Activated B cell treated with CpG ODN at 0.5 μM for 24 hours (primary cell): ENCODE measurements around the gene CACNG3. TPM values are rescaled to one million over a fixed set of nuclear protein-coding genes. Genes with fewer than 3 reads are reported as not detected.

Source experiments
- ATAC-seq: fragments of 200-7000 bp; cut with Tn5 transposase; one replicate; pipeline ENCODE4 v1.10.0; 2021; ENCODE audit warnings: low read depth, mild to moderate bottlenecking, moderate library complexity
- CTCF ChIA-PET: fragments of 350-600 bp; sonication (Branson Sonifier 250); formaldehyde crosslinking; loops from one replicate; lab custom pipeline; 2021; ENCODE audit warnings: antibody characterized with exemption; lab: Charles Lee
- POLR2A ChIA-PET: fragments of 350-600 bp; sonication (Branson Sonifier 250); formaldehyde crosslinking; loops from one replicate; lab custom pipeline; 2021; ENCODE audit warnings: antibody characterized with exemption; lab: Charles Lee
- DNase-seq: peaks from one replicate; pipeline ENCODE4 v3.0.0; 2022
- H3K27ac Mint-ChIP-seq: one replicate; pipeline ENCODE4 v1.8.0; 2020; ENCODE audit warnings: mixed read lengths
- H3K27me3 Mint-ChIP-seq: one replicate; pipeline ENCODE4 v1.8.0; 2021; ENCODE audit warnings: mixed read lengths
- H3K36me3 Mint-ChIP-seq: one replicate; pipeline ENCODE4 v1.8.0; 2021; ENCODE audit warnings: low read depth, mixed read lengths
- H3K4me1 Mint-ChIP-seq: one replicate; pipeline ENCODE4 v1.8.0; 2021; ENCODE audit warnings: mixed read lengths
- H3K4me3 Mint-ChIP-seq: one replicate; pipeline ENCODE4 v1.8.0; 2020; ENCODE audit warnings: mild to moderate bottlenecking, mixed read lengths
- H3K9me3 Mint-ChIP-seq: one replicate; pipeline ENCODE4 v1.8.0; 2020; ENCODE audit warnings: mixed read lengths
- intact Hi-C: fragments of 100-400 bp; cut with micrococcal nuclease; formaldehyde crosslinking; loops from one replicate; pipeline ENCODE4 v1.15.1; 2024
- total RNA-seq: library from RNA; stranded (reverse); gene quantifications from 2 replicates; pipeline ENCODE4 v1.2.3, GENCODE V29; 2022
- TF ChIP-seq, protein P1 (sequence below): fragments of 200-600 bp; IDR thresholded peaks from one replicate; pipeline ENCODE4 v1.8.0; 2022; ENCODE audit warnings: antibody characterized with exemption, mild to moderate bottlenecking

The CACNG3 gene
- total RNA-seq, 1 donor from 2014 or later = not detected

DNA sequence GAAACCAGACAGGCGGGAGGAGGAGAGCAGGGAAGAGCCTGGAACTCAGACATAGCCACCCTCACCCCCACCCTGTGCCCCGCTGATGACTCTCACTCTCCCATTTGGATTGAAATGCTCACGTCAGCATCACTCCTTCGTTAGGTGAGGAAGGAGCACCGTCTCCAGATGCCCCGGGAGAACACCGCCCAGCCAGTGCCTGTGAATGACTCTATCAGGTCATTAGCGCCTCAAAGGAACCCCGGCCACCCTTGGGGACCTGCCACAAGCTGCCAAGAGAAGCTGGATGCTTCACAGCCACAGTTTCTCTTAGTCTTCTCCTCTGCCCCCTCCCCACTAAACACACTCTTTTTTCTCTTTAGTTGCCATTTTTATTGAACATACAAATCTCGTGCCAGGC is 66.0 kb downstream of the CACNG3 start:
- DNase-seq (no peak), ATAC-seq (no peak)
- POLR2A ChIA-PET = no interaction called here
- H3K4me1 Mint-ChIP-seq = no peaks in the 10 kb centered on the region
- TF ChIP-seq, protein P1, sequence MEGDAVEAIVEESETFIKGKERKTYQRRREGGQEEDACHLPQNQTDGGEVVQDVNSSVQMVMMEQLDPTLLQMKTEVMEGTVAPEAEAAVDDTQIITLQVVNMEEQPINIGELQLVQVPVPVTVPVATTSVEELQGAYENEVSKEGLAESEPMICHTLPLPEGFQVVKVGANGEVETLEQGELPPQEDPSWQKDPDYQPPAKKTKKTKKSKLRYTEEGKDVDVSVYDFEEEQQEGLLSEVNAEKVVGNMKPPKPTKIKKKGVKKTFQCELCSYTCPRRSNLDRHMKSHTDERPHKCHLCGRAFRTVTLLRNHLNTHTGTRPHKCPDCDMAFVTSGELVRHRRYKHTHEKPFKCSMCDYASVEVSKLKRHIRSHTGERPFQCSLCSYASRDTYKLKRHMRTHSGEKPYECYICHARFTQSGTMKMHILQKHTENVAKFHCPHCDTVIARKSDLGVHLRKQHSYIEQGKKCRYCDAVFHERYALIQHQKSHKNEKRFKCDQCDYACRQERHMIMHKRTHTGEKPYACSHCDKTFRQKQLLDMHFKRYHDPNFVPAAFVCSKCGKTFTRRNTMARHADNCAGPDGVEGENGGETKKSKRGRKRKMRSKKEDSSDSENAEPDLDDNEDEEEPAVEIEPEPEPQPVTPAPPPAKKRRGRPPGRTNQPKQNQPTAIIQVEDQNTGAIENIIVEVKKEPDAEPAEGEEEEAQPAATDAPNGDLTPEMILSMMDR = no peak
- no peak overlapping the region for H3K4me3 Mint-ChIP-seq
- CTCF ChIA-PET = no interaction called here
- H3K36me3 Mint-ChIP-seq = no peaks in the 10 kb centered on the region
- H3K27ac Mint-ChIP-seq = no peak overlapping the region
- H3K9me3 Mint-ChIP-seq = no peaks in the 10 kb centered on the region
- intact Hi-C loops = no loop called here
- H3K27me3 Mint-ChIP-seq = peaks cover 26% of the 10 kb centered on the region

DNA sequence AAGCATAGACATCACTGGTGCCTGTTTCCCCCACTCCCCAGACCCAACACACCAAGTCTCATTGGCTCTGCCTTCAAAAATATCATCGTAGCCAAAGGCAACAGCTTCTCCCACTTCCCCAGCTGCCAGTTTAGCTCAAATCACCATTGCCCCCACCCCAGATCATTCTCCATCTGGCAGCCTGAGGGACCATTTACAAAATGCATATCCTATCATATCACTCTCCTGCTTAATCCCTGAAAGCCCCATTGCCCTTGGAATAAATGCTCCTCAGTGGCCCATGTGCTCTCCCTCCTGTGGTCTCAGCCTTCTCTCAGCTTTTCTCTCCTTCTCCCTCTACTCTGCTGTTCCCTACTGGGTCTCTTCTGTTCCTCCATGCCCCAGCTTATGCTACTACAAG is 68.3 kb downstream of the CACNG3 start:
- H3K4me3 Mint-ChIP-seq = no peak overlapping the region
- intact Hi-C loops = no loop called here
- no peaks in the 10 kb centered on the region for H3K4me1 Mint-ChIP-seq

DNA sequence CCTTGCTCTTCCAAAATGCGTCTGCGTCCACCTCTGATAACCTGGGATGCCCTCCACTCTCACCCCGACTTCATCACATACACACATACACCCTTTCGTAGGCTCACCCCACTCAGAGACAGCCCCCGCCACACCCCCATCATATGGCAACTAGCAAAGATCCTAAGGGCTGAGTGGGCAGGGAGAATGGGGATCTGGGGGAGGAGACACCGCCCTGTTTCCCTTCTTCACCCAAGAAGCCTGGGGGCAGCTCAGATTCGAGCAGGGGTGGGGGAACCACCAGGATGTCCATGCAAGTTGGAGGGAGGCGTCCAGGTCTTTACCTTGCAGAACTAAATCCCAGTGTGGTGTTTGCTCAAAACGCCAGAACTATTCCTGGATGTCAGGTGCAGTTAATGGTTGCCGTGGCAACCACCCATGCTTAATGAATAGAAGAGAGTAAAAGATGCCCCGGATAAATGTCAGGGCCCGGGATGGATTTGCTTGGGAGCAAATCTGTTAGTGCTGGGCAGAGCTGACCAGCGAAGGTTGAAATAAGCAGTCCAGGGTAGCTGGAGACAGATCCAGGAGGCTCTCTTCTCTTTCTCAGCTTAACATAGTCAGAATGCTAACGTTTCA is 72.8 kb downstream of the CACNG3 start:
- DNase-seq = no peak

More for the DNA sequence above, 68.3 kb downstream of the CACNG3 start:
- CTCF ChIA-PET = no interaction called here
- H3K36me3 Mint-ChIP-seq = no peaks in the 10 kb centered on the region
- POLR2A ChIA-PET = no interaction called here
- ATAC-seq = no peak
- no peak for DNase-seq
- no peak overlapping the region for H3K27ac Mint-ChIP-seq
- peaks cover 26% of the 10 kb centered on the region for H3K27me3 Mint-ChIP-seq
- no peaks in the 10 kb centered on the region for H3K9me3 Mint-ChIP-seq
- TF ChIP-seq, protein P1 = no peak

DNA sequence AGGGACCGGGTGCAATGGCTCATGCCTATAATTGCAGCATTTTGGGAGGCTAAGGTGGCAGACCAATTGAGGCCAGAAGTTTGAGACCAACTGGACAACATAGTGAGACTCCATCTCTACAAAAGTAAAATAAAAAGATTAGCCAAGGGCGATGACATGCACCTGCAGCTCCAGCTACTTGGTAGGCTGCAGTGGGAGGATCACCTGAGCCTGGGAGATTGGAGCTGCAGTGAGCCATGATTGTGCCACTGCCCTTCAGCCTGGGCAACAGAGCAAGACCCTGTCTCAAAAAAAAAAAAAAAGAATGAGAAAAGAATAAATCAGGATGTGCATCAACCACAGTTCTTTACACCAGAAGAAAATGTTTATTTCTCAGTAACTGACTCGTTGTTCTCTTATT is 76.0 kb downstream of the CACNG3 start:
- Mint-ChIP-seq H3K36me3 (no peaks in the 10 kb centered on the region), H3K27me3 (peaks cover 2% of the 10 kb centered on the region), H3K27ac (no peak overlapping the region), H3K9me3 (peaks cover 7% of the 10 kb centered on the region), H3K4me3 (no peak overlapping the region), H3K4me1 (no peaks in the 10 kb centered on the region)
- CTCF ChIA-PET = no interaction called here
- POLR2A ChIA-PET = no interaction called here
- ATAC-seq = no peak
- no peak for DNase-seq
- intact Hi-C loops = no loop called here
- TF ChIP-seq, protein P1 = no peak

More for the DNA sequence above, 72.8 kb downstream of the CACNG3 start:
- intact Hi-C loops = no loop called here
- ChIA-PET POLR2A (no interaction called here), CTCF (no interaction called here)
- H3K9me3 Mint-ChIP-seq = no peaks in the 10 kb centered on the region
- H3K36me3 Mint-ChIP-seq = no peaks in the 10 kb centered on the region
- H3K4me3 Mint-ChIP-seq = no peak overlapping the region
- no peak overlapping the region for H3K27ac Mint-ChIP-seq
- H3K27me3 Mint-ChIP-seq = peaks cover 12% of the 10 kb centered on the region
- TF ChIP-seq, protein P1 = no peak
- ATAC-seq = no peak
- no peaks in the 10 kb centered on the region for H3K4me1 Mint-ChIP-seq

DNA sequence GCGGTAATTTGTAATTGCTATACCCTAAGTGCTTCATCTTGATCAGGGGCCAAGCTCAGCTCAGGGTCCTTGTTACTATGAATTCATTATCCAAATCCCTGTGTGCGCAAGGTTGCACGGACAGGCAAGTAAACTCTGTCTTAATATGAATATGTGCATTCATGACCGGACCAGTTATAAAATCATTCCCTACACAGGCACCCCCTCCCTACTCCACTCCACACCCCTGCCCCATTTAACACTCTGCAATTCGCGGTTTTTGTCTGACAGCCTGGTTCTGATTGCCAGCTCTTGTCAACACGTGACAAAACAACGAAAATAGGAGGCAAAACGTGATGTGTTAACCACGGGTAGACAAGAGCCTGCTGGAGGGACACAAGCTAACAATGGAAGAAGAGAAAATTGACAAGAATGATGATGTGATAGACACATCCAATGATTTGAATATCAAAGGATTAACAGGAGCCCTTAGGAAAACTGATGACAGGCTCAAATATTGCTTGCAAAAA is 76.5 kb downstream of the CACNG3 start:
- TF ChIP-seq, protein P1 = no peak
- H3K36me3 Mint-ChIP-seq = no peaks in the 10 kb centered on the region
- POLR2A ChIA-PET = no interaction called here
- ATAC-seq (no peak), DNase-seq (no peak)
- no peak overlapping the region for H3K4me3 Mint-ChIP-seq
- CTCF ChIA-PET = no interaction called here
- no peak overlapping the region for H3K27ac Mint-ChIP-seq
- intact Hi-C loops = no loop called here
- no peaks in the 10 kb centered on the region for H3K4me1 Mint-ChIP-seq
- H3K9me3 Mint-ChIP-seq = peaks cover 7% of the 10 kb centered on the region
- peaks cover 2% of the 10 kb centered on the region for H3K27me3 Mint-ChIP-seq
